ENCODE data around the gene TGM3. TPM values are rescaled to one million over a fixed set of nuclear protein-coding genes. Genes with fewer than 3 reads are reported as not detected.

TGM3 gene
- polyA plus RNA-seq, 3 donors = not detected

- Histone ChIP-seq H3K79me2 (ENCODE audit: insufficient read depth, low read length) (no peaks in the 10 kb centered on the region), H3K4me2 (replicated peaks; ENCODE audit: extremely low read depth, low read length, poor library complexity, severe bottlenecking) (no peak overlapping the region), H3K9ac (ENCODE audit: insufficient read depth, low read length, poor library complexity, severe bottlenecking) (no peak overlapping the region), H2AFZ (ENCODE audit: insufficient read depth, low read depth, low read length, poor library complexity, severe bottlenecking) (no peak overlapping the region), H3K4me1 (ENCODE audit: control insufficient read depth in 1 of 2, insufficient read depth in 2 of 2, low read length in 2 of 2) (peaks cover 4 to 7% of the 10 kb centered on the region in 2 donors), H4K20me1 (ENCODE audit: insufficient read depth, low read length) (no peaks in the 10 kb centered on the region), H3K27me3 (ENCODE audit: control insufficient read depth in 2 of 2, insufficient read depth in 2 of 2, low read length in 2 of 2) (peaks cover 0 to 8% of the 10 kb centered on the region in 2 donors), H3K4me3 (replicated peaks in 1 of 3; ENCODE audit: low read depth in 2 of 3, low read length in 3 of 3) (no peak overlapping the region), H3K9me3 (replicated peaks in 1 of 2; ENCODE audit: control insufficient read depth in 1 of 2, insufficient read depth in 1 of 2, low read length in 2 of 2) (peaks cover 23 to 28% of the 10 kb centered on the region in 2 donors), H3K27ac (ENCODE audit: low read depth in 1 of 2, low read length in 2 of 2) (no peak overlapping the region), H3K36me3 (replicated peaks in 1 of 2; ENCODE audit: control insufficient read depth in 1 of 2, insufficient read depth in 2 of 2, low read length in 2 of 2) (no peaks in the 10 kb centered on the region)
- Mint-ChIP-seq H3K4me3 (no peak overlapping the region), H3K36me3 (no peaks in the 10 kb centered on the region), H3K9me3 (peaks cover 3 to 31% (median 24%) of the 10 kb centered on the region in 7 donors), H3K4me1 (peaks cover 12% of the 10 kb centered on the region), H3K27me3 (ENCODE audit: low read depth in 3 of 3) (peaks cover 23 to 39% (median 28%) of the 10 kb centered on the region in 3 donors), H3K27ac (no peak overlapping the region)
- no peak for DNase-seq
- intact Hi-C loops (cut with micrococcal nuclease) = no loop called here
- WGBS (ENCODE audit: insufficient coverage) = 93% methylated on average over 2 of the region's 4 CpGs
- no peak for TF ChIP-seq CTCF (IDR thresholded peaks at IDR 0.05)
These were observed 91.8 kb downstream of the TGM3 start for GRCh38 chr20:2387580-2387979.

Other genes starting within 250 kb of the TGM3 start
- 1 to 10 TPM; 1.2 to 9.3 (median 2.0) TPM for gene STK35, start 194.2 kb upstream of the TGM3 start, polyA plus RNA-seq
- not detected for gene TGM6, start 84.9 kb downstream of the TGM3 start, polyA plus RNA-seq
- 100 to 1,000 TPM; 136 to 213 (median 183) TPM for gene SNRPB, start 174.8 kb downstream of the TGM3 start, polyA plus RNA-seq
- gene ZNF343, start 212.9 kb downstream of the TGM3 start, polyA plus RNA-seq = 1 to 10 TPM; 1.3 to 6.7 (median 1.3) TPM
- gene TMC2, start 240.6 kb downstream of the TGM3 start, polyA plus RNA-seq = not detected

Measured in CD14-positive monocyte (primary cell).